Cardiac fibroblast (primary cell): ENCODE results near the gene CIAO2A.
"Not testable (repeated sequence)": the region's sequence is repeated elsewhere in the genome, so short reads cannot be mapped to it uniquely, and the experiment has no call there.

Experiments
- DNase-seq, 2 donors: peaks; one replicate each; pipeline versions ENCODE4 v3.0.0 to v3.0.0-alpha.2; 2010; ENCODE audit warnings: low read depth in 2 of 2
- H3K4me3 ChIP-seq, 2 donors: replicated peaks in 1 of 2; 1 replicate in 1 of 2; 2 replicates in 1 of 2; pipeline ENCODE4 v1.5.1; 2011; ENCODE audit warnings: low read depth in 2 of 2, low read length in 2 of 2, mild to moderate bottlenecking in 2 of 2, moderate library complexity in 1 of 2
- TF ChIP-seq, protein P1 (sequence below): IDR thresholded peaks from one replicate; pipeline ENCODE4 v1.5.1; 2011; ENCODE audit warnings: low read depth, mild to moderate bottlenecking, low read length, inconsistent platforms

The CIAO2A gene

DNA sequence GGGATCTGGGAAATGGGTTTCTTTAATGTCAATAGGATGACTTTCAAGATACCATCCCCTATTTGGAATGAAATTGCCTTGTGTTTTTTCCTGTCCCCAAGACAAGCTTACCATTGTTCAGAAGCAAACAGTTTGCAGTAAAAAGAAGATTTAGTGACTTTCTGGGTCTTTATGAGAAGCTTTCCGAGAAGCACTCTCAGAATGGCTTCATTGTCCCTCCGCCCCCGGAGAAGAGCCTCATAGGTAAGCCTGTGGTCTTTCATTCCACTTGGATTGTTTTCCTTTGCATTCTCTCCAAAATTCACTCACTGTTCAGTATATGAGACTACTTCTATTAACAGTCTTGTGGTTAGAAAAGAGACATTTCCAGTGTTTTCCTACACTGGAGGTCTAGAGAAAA is 32.3 kb upstream of the CIAO2A start:
- DNase-seq, result no peak
- no peak overlapping the region for H3K4me3 ChIP-seq
- TF ChIP-seq, protein P1, sequence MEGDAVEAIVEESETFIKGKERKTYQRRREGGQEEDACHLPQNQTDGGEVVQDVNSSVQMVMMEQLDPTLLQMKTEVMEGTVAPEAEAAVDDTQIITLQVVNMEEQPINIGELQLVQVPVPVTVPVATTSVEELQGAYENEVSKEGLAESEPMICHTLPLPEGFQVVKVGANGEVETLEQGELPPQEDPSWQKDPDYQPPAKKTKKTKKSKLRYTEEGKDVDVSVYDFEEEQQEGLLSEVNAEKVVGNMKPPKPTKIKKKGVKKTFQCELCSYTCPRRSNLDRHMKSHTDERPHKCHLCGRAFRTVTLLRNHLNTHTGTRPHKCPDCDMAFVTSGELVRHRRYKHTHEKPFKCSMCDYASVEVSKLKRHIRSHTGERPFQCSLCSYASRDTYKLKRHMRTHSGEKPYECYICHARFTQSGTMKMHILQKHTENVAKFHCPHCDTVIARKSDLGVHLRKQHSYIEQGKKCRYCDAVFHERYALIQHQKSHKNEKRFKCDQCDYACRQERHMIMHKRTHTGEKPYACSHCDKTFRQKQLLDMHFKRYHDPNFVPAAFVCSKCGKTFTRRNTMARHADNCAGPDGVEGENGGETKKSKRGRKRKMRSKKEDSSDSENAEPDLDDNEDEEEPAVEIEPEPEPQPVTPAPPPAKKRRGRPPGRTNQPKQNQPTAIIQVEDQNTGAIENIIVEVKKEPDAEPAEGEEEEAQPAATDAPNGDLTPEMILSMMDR, result no peak

DNA sequence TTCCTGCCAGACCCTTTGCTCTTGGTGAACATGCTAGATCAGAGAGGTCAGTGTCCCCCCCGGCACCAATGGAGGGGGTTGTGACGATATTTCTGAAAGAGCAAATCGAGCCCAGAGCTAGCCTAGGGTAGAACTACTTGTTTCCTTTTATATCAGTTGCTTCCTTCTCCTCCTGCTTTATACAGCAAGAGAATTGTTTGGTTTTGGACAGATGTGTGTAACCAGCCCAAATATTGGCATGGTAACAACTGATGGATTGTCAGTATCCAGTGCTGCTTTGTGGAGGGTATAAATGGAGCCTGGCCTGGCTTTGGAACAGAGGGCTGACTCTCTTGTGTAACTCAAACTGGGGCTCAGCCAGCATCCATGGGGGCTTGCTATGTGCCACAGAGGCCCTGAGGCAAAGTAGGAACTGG is 29.3 kb upstream of the CIAO2A start:
- TF ChIP-seq, protein P1, result no peak
- no peak for DNase-seq

DNA sequence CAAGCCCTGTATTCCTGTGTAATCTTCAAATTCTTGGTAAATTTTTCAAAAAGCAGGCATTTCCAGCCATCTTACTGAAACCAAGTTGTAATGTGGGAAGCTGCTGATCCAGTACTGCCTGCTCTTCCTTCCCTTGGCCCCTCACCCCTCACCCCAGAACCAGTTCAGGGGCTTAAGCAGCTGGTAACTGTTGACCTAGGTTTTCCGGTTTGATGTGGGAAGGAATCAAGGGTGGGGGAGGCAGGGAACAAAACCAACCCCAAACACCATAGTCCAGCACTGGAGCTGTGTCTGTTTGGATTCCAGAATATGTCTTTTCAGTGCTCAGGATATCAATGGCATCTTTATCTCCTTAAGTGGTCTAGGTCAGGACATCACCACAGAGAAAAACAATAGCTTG is 28.8 kb upstream of the CIAO2A start:
- no peak for DNase-seq

More for the DNA sequence above, 29.3 kb upstream of the CIAO2A start:
- no peak overlapping the region for H3K4me3 ChIP-seq

DNA sequence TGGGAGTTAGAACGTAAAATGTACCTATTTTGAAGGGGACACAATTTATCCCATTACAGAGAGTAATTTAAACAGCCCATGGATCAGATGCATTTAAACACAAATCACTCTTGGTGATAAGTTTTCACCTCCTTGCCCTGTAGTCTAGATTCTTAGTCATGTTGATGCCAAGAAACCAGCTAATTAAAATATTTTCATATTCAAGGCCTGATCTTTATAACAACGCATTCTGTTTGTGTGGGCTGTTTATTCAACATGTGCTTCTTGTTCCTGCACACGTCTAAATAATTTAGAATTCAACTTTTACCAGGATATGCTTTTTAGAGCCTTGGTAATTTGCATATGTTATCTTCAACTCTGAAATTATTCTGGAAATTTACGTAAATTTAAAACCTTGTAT is 28.0 kb upstream of the CIAO2A start:
- DNase-seq, result no peak
- H3K4me3 ChIP-seq, result no peak overlapping the region
- TF ChIP-seq, protein P1, result no peak

More for the DNA sequence above, 28.8 kb upstream of the CIAO2A start:
- TF ChIP-seq, protein P1, result no peak
- H3K4me3 ChIP-seq, result no peak overlapping the region

DNA sequence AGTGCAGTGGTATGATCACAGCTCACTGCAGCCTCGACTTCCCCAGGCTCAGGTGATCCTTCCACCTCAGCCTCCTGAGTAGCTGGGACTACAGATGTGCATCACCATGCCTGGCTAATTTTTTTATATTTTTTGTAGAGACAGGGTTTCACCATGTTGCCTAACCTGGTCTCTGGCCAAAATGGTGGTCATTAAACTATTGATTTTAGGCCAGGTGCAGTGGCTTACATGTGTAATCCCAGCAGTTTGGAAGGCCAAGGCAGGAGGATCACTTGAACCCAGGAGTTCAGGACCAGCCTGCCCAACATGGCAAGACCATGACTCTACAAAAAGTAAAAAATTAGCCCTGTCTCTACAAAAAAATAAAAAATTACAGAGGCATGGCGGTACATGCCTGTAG is 26.7 kb upstream of the CIAO2A start:
- DNase-seq, H3K4me3 ChIP-seq: not testable (repeated sequence)

DNA sequence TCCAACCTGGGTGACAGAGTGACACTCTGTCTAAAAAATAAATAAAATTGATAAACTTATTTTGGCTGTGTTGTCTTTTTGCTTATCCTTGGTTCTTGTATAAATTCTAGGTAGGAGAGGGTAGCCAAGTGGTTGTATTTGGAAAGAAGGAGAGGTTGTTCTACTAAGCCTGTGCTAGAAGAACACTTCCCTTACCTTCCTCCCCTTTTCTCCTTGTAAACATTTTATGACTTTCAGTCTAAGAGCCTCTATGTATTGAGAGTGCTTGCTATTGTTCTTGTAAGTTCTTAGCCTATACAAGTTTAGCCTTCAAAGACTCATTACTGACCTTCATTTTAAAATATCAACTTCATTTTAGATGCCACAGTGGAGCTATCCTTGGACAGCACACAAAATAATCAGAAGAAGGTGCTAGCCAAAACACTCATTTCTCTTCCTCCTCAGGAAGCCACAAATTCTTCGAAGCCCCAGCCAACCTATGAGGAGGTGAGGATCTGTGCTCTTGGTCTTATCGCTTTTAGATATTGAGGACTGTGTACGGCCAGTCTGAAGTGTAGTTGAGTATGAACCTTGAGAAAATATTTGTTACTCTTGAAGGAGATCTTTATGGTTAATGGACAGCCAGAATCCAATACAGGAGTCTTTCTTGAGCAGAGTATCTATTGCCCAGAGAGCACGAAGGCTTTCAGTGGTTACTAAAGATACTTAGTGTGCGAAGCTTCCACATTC is 24.3 kb upstream of the CIAO2A start:
- H3K4me3 ChIP-seq, result no peak overlapping the region
- DNase-seq, result no peak
- TF ChIP-seq, protein P1, result no peak

DNA sequence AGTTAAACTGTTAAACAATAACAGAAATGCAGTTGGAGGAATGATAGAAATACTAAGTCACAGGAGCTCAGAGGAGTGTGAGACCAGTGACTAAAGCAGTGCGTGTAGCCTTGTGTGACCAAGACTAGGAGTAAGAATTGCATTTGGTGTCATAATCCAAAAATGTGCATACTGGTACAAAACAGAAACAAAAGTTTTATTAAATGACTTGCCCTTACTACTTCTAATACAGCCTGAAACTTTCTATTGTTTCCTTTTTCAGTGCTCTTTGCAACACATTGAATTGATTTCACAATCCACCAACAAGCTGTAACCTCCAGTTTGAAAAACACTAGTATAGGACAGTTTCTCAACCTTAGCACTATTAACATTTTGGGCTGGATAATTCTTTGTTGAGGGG is 19.3 kb upstream of the CIAO2A start:
- TF ChIP-seq, protein P1, result no peak
- DNase-seq, result peak; percentile 64 to 84
- no peak overlapping the region for H3K4me3 ChIP-seq
